Lung (tissue), 12 donors: ENCODE measurements around the gene CCDC32. TPM values are rescaled to one million over a fixed set of nuclear protein-coding genes. Genes with fewer than 3 reads are reported as not detected.

ENCODE experiments used
- ATAC-seq: fragments of 200-7000 bp; cut with Tn5 transposase; one replicate; pipeline ENCODE4 v1.9.1; 2020; ENCODE audit warnings: moderate number of reproducible peaks; ENCODE audit not compliant: insufficient read depth, low FRiP score
- DNase-seq, 3 donors: peaks; one replicate each; pipeline ENCODE4 v3.0.0-alpha.2; 2013 to 2017
- H3K27ac ChIP-seq, 2 donors: one replicate each; pipeline ENCODE4 v1.5.1; 2013; ENCODE audit warnings: mild to moderate bottlenecking in 2 of 2, moderate library complexity in 2 of 2, control low read depth in 1 of 2, inconsistent platforms in 1 of 2, low read depth in 1 of 2, low read length in 1 of 2
- H3K27me3 ChIP-seq, 3 donors: one replicate each; pipeline ENCODE4 v1.5.1; 2013; ENCODE audit warnings: low read length in 2 of 3; ENCODE audit not compliant: control insufficient read depth in 3 of 3, insufficient read depth in 3 of 3
- H3K36me3 ChIP-seq, 4 donors: one replicate each; pipeline ENCODE4 v1.5.1; 2013; ENCODE audit warnings: low read length in 4 of 4, mild to moderate bottlenecking in 1 of 4, moderate library complexity in 1 of 4; ENCODE audit not compliant: control insufficient read depth in 4 of 4, insufficient read depth in 4 of 4
- H3K4me1 ChIP-seq, 5 donors: one replicate each; pipeline ENCODE4 v1.5.1; 2013; ENCODE audit warnings: low read length in 5 of 5, mild to moderate bottlenecking in 2 of 5, moderate library complexity in 1 of 5; ENCODE audit not compliant: control insufficient read depth in 5 of 5, insufficient read depth in 5 of 5
- H3K4me3 ChIP-seq: one replicate; pipeline ENCODE4 v1.5.1; 2013; ENCODE audit warnings: mild to moderate bottlenecking, control low read depth, moderate library complexity
- H3K9ac ChIP-seq, 2 donors: one replicate each; pipeline ENCODE4 v1.5.1; 2013; ENCODE audit warnings: low read length in 2 of 2, control low read depth in 1 of 2; ENCODE audit not compliant: insufficient read depth in 1 of 2
- H3K9me3 ChIP-seq, 4 donors: one replicate each; pipeline ENCODE4 v1.5.1; 2013; ENCODE audit warnings: low read length in 3 of 4, mild to moderate bottlenecking in 1 of 4, moderate library complexity in 1 of 4; ENCODE audit not compliant: control insufficient read depth in 4 of 4, insufficient read depth in 3 of 4
- WGBS, 2 donors: extraction: QIAGEN DNeasy Blood & Tissue Kit; methylation state at CpG; one replicate each; pipeline ENCODE4 v1.1.7; 2013; 5-methylcytosine and 5-hydroxymethylcytosine counted together
- polyA plus RNA-seq, 2 donors: library from polyadenylated mRNA; stranded (reverse); fragments of 200-250 nt; gene quantifications; one replicate each; pipeline ENCODE4 v1.2.1, GENCODE V29; 2013
- total RNA-seq, 2 donors: library from RNA; depleted of rRNA in 1 of 2; stranded (reverse); fragments of >200 nt in 1 of 2; gene quantifications; one replicate each; pipeline ENCODE4 v1.2.1, GENCODE V29; 2014 to 2021
- TF ChIP-seq, protein P1 (sequence below): IDR thresholded peaks from 2 replicates; pipeline ENCODE4 v1.5.1; 2012; ENCODE audit warnings: mild to moderate bottlenecking; ENCODE audit errors: control extremely low read depth, extremely low read depth
- donor health status: control.
- donor health status: control.
- donor health status: Bipolar disorder and iron deficiency.
- donor health status: healthy.
- donor health status: DM: yes; HTN: yes; CAD: no.

Gene CCDC32
- total and polyA plus RNA-seq, 4 donors: 24.5 to 31.8 (median 30.2) TPM

DNA sequence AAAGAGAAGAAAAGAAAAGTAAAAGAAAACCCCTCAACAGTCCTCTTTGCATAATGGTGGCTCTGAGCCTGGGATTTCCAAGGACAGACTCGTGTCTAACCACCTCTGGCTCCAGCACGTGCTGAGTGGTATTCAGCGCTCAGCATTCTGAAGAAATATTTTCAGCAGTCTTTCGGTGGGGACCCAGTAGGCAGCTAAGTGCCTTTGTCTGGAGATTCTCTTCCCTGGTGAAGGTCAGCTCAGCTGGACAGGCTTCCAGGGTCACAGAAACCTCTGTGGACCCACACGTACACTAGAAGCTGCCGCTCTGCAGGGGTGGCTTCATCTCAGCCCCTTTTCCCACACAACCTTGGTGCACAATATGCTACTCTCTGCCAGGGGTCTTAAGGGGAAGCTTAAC is 36.0 kb downstream of the CCDC32 start:
- ATAC-seq: no peak
- no peak for DNase-seq
- H3K4me3 ChIP-seq: no peak overlapping the region
- H3K27ac ChIP-seq: no peak overlapping the region
- TF ChIP-seq, protein P1, sequence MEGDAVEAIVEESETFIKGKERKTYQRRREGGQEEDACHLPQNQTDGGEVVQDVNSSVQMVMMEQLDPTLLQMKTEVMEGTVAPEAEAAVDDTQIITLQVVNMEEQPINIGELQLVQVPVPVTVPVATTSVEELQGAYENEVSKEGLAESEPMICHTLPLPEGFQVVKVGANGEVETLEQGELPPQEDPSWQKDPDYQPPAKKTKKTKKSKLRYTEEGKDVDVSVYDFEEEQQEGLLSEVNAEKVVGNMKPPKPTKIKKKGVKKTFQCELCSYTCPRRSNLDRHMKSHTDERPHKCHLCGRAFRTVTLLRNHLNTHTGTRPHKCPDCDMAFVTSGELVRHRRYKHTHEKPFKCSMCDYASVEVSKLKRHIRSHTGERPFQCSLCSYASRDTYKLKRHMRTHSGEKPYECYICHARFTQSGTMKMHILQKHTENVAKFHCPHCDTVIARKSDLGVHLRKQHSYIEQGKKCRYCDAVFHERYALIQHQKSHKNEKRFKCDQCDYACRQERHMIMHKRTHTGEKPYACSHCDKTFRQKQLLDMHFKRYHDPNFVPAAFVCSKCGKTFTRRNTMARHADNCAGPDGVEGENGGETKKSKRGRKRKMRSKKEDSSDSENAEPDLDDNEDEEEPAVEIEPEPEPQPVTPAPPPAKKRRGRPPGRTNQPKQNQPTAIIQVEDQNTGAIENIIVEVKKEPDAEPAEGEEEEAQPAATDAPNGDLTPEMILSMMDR: no peak
- no peaks in the 10 kb centered on the region for H3K27me3 ChIP-seq
- no peaks in the 10 kb centered on the region for H3K9me3 ChIP-seq
- 93 to 96% methylated on average over 6 of the region's 6 CpGs for WGBS, 2 donors
- no peaks in the 10 kb centered on the region for H3K4me1 ChIP-seq
- no peak overlapping the region for H3K9ac ChIP-seq
- no peaks in the 10 kb centered on the region for H3K36me3 ChIP-seq

DNA sequence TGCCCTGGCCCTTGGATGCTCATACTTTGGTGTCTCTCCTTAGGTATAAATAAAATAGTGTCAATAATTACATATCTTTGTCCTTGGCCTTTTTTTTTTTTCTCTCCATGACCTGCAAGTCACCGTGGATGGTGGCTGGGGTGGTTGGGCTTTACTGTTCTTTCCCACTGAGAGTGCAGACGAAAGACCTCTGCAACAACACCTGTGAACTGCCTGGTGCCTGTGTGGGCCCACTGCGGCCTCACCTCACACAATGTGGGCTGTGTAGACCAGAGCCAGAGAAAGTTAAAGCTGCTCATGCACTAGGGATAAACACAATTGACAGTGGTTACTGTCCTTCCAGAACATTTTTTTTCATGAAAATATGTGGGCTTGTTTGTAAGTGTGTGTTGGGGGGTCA is 39.0 kb downstream of the CCDC32 start:
- Histone ChIP-seq H3K36me3 (no peaks in the 10 kb centered on the region), H3K9ac (no peak overlapping the region), H3K27ac (no peak overlapping the region), H3K27me3 (no peaks in the 10 kb centered on the region), H3K4me3 (no peak overlapping the region), H3K9me3 (no peaks in the 10 kb centered on the region), H3K4me1 (no peaks in the 10 kb centered on the region)
- ATAC-seq (no peak), DNase-seq (no peak)
- WGBS, 2 donors: 93 to 98% methylated on average over 3 of the region's 3 CpGs
- TF ChIP-seq, protein P1: no peak

DNA sequence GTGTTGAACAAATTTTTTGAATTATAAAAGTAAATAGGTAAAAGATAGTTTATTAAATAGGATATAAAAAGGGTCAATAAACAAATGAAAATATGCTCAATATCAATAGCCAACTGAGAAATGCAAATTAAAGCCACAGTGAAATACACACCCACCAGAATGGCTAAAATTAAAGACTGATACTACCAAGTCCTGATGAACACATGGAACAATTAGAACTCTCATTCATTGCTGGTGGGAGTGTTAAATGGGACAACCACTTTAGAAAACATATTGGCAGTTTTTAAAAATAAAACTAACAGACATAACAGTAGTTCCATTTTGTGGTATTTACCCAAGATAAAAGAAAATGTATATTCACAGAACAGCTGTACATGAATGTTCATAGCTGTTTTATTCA is 41.2 kb downstream of the CCDC32 start:
- Histone ChIP-seq H3K9ac (no peak overlapping the region), H3K27ac (no peak overlapping the region), H3K27me3 (no peaks in the 10 kb centered on the region), H3K36me3 (no peaks in the 10 kb centered on the region), H3K4me1 (no peaks in the 10 kb centered on the region), H3K4me3 (no peak overlapping the region), H3K9me3 (no peaks in the 10 kb centered on the region)
- DNase-seq (no peak), ATAC-seq (no peak)
- TF ChIP-seq, protein P1: no peak

DNA sequence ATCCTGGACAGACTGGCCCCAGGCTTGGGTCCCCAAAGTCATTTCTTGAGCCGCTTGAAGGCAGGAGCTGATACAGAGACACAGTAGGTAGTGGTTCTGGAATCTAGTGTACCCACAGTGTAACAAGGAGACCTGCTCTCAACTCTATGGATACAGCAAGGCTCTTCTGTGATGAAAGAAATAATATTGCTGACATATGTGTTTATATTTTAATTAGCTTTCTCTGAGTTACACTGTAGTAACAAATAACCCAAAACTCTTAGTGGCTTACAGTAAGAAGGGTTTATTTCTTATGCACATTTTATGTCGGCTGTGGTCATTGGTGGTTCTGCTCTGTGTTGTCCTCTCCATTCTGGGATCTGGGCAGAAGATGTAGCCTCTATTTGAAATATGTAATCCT is 48.5 kb downstream of the CCDC32 start:
- Histone ChIP-seq H3K27me3 (no peaks in the 10 kb centered on the region), H3K36me3 (no peaks in the 10 kb centered on the region), H3K4me1 (peaks cover 0 to 7% (median 4%) of the 10 kb centered on the region in 5 donors), H3K4me3 (no peak overlapping the region), H3K9ac (no peak overlapping the region), H3K27ac (no peak overlapping the region), H3K9me3 (no peaks in the 10 kb centered on the region)
- 93 to 94% methylated on average over 2 of the region's 2 CpGs for WGBS, 2 donors
- TF ChIP-seq, protein P1: no peak
- no peak for DNase-seq
- ATAC-seq: no peak
